HepG2 (cell line): ENCODE results near the gene HOXA1. TPM values are rescaled to one million over a fixed set of nuclear protein-coding genes. Genes with fewer than 3 reads are reported as not detected.

Source experiments
- ASH2L ChIP-seq: fragments of 300-600, 200-600 bp; sonication (generic); IDR thresholded peaks from 2 replicates; pipeline ENCODE4 v1.7.0; 2017; ENCODE audit warnings: low read depth, mild to moderate bottlenecking, moderate library complexity, mixed read lengths, low read length; ENCODE audit not compliant: insufficient read length
- ATF1 ChIP-seq: IDR thresholded peaks from 2 replicates; pipeline ENCODE4 v1.6.1; 2016; ENCODE audit warnings: mild to moderate bottlenecking, control low read depth
- ATF7-NPFF ChIP-seq: sonication (generic); formaldehyde crosslinking; IDR thresholded peaks from 2 replicates; pipeline ENCODE4 v1.8.1; 2023; ENCODE audit warnings: mild to moderate bottlenecking, low read depth, missing genetic modification reagents, moderate library complexity
- CCDC6 ChIP-seq: sonication (generic); formaldehyde crosslinking; IDR thresholded peaks from 2 replicates; pipeline ENCODE4 v1.8.1; 2022; ENCODE audit warnings: mild to moderate bottlenecking, missing genetic modification reagents, moderate library complexity
- HDAC1 ChIP-seq: sonication (generic); formaldehyde crosslinking; IDR thresholded peaks from 2 replicates; pipeline ENCODE4 v1.5.1; 2020; ENCODE audit warnings: mild to moderate bottlenecking, missing genetic modification reagents
- JARID2 ChIP-seq: sonication (generic); formaldehyde crosslinking; IDR thresholded peaks from 2 replicates; pipeline ENCODE4 v1.8.1; 2023; ENCODE audit warnings: missing genetic modification reagents, inconsistent platforms; ENCODE audit not compliant: insufficient replicate concordance
- KLF6 ChIP-seq: IDR thresholded peaks from 2 replicates; pipeline ENCODE4 v1.8.0; 2016; ENCODE audit warnings: missing biosample characterization, missing genetic modification reagents
- PLRG1 ChIP-seq: fragments of 450-650 bp; conservative IDR thresholded peaks from 2 replicates; pipeline ENCODE4 v1.6.1; 2016
- RBAK ChIP-seq: sonication (generic); formaldehyde crosslinking; IDR thresholded peaks from 2 replicates; pipeline ENCODE4 v1.5.1; 2020; ENCODE audit warnings: mild to moderate bottlenecking, missing genetic modification reagents
- SKI ChIP-seq: fragments of 450-650 bp; IDR thresholded peaks from one replicate; pipeline ENCODE4 v1.6.1; 2018; ENCODE audit warnings: mild to moderate bottlenecking; ENCODE audit not compliant: partially characterized antibody
- ZKSCAN8 ChIP-seq: IDR thresholded peaks from 2 replicates; pipeline ENCODE4 v1.6.1; 2016; ENCODE audit warnings: borderline replicate concordance, missing genetic modification reagents, missing compliant biosample characterization
- ZNF234 ChIP-seq: sonication (generic); formaldehyde crosslinking; conservative IDR thresholded peaks from 2 replicates; pipeline ENCODE4 v1.5.1; 2020; ENCODE audit warnings: mild to moderate bottlenecking, missing genetic modification reagents
- ZNF720 ChIP-seq: sonication (generic); formaldehyde crosslinking; IDR thresholded peaks from 2 replicates; pipeline ENCODE4 v1.4.0; 2020; ENCODE audit warnings: missing genetic modification reagents
- ZNF891 ChIP-seq: sonication (generic); formaldehyde crosslinking; IDR thresholded peaks from 2 replicates; pipeline ENCODE4 v1.5.0; 2020; ENCODE audit warnings: mild to moderate bottlenecking, missing genetic modification reagents
- polyA plus RNA-seq, 8 experiments: library from polyadenylated mRNA; depleted of rRNA in 3 of 8; stranded (reverse) in 7 of 8; unstranded in 1 of 8; fragments of >200 nt; fragmentation: Illumina TruSeq in 4 of 8; extraction: Trizol in 4 of 8; gene quantifications; 2 replicates each; pipeline versions ENCODE4 v1.2.1 to v1.2.3, GENCODE V29; 2011 to 2016; ENCODE audit warnings: low read depth in 4 of 8, missing spikeins in 1 of 8, mixed read lengths in 1 of 8; ENCODE audit not compliant: insufficient read depth in 1 of 8
- total RNA-seq, 5 experiments: library from RNA; depleted of rRNA; stranded (reverse); fragments of >200 nt; fragmentation: Illumina TruSeq; extraction: Trizol; gene quantifications; 2 replicates each; pipeline ENCODE4 v1.2.3, GENCODE V29; 2016; ENCODE audit warnings: low read depth in 1 of 5
- TF ChIP-seq, protein P1 (sequence below): sonication (generic); formaldehyde crosslinking; IDR thresholded peaks from 2 replicates; pipeline ENCODE4 v1.4.0; 2020; ENCODE audit warnings: missing genetic modification reagents, borderline replicate concordance
- TF ChIP-seq, protein P2 (sequence below): sonication (generic); formaldehyde crosslinking; IDR thresholded peaks from 2 replicates; pipeline ENCODE4 v1.5.1; 2020; ENCODE audit warnings: missing genetic modification reagents, mild to moderate bottlenecking, borderline replicate concordance
- TF ChIP-seq, protein P3 (sequence below): sonication (generic); formaldehyde crosslinking; IDR thresholded peaks from 2 replicates; pipeline ENCODE4 v1.5.0; 2020; ENCODE audit warnings: missing genetic modification reagents
- TF ChIP-seq, protein P4 (sequence below): sonication (generic); formaldehyde crosslinking; IDR thresholded peaks from 2 replicates; pipeline ENCODE4 v1.4.0; 2020; ENCODE audit warnings: mild to moderate bottlenecking, low read depth, missing genetic modification reagents
- TF ChIP-seq, protein P5 (sequence below): sonication (generic); formaldehyde crosslinking; IDR thresholded peaks from 2 replicates; pipeline ENCODE4 v1.4.0; 2020; ENCODE audit warnings: missing genetic modification reagents, borderline replicate concordance
- TF ChIP-seq, protein P6 (sequence below): sonication (generic); formaldehyde crosslinking; IDR thresholded peaks from 2 replicates; pipeline ENCODE4 v1.8.1; 2023; ENCODE audit warnings: missing genetic modification reagents, mild to moderate bottlenecking, borderline replicate concordance

HOXA1 gene
- total and polyA plus RNA-seq, 2 of the 13 experiments (the other 11 are each of a cell fraction or from before 2014, with no cell fraction given) = 0.18 to 0.20 TPM

DNA sequence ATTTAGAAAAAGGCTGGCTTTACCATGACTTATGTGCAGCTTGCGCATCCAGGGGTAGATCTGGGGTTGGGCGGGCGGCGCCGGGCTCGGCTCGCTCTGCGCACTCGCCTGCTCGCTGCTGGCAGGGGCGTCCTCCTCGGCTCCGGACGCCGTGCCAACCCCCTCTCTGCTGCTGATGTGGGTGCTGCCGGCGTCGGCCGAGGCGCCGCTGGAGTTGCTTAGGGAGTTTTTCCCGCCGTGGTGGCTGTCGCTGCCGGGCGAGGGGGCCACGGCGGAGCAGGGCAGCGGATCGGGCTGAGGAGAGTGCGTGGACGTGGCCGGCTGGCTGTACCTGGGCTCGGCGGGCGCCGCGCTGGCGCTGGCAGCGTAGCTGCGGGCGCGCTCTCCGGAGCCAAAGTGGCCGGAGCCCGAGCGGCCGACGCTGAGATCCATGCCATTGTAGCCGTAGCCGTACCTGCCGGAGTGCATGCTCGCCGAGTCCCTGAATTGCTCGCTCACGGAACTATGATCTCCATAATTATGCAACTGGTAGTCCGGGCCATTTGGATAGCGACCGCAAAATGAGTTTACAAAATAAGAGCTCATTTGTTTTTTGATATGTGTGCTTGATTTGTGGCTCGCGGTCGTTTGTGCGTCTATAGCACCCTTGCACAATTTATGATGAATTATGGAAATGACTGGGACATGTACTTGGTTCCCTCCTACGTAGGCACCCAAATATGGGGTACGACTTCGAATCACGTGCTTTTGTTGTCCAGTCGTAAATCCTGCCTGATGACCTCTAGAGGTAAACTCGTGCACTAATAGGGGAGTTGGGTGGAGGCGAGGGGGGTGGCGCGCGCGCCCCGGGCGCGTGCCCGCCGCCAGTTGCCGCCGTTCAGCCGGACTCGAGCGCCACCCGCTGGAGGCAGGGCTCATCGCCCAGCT, 47.5 kb upstream of the HOXA1 start, which contains the start of gene HOXA5 (continued):
- TF ChIP-seq, protein P1, sequence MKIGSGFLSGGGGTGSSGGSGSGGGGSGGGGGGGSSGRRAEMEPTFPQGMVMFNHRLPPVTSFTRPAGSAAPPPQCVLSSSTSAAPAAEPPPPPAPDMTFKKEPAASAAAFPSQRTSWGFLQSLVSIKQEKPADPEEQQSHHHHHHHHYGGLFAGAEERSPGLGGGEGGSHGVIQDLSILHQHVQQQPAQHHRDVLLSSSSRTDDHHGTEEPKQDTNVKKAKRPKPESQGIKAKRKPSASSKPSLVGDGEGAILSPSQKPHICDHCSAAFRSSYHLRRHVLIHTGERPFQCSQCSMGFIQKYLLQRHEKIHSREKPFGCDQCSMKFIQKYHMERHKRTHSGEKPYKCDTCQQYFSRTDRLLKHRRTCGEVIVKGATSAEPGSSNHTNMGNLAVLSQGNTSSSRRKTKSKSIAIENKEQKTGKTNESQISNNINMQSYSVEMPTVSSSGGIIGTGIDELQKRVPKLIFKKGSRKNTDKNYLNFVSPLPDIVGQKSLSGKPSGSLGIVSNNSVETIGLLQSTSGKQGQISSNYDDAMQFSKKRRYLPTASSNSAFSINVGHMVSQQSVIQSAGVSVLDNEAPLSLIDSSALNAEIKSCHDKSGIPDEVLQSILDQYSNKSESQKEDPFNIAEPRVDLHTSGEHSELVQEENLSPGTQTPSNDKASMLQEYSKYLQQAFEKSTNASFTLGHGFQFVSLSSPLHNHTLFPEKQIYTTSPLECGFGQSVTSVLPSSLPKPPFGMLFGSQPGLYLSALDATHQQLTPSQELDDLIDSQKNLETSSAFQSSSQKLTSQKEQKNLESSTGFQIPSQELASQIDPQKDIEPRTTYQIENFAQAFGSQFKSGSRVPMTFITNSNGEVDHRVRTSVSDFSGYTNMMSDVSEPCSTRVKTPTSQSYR = no peak
- TF ChIP-seq ZKSCAN8 (CRISPR knock-in tag) (no peak), ASH2L (peak; percentile 59), HDAC1 (peak; percentile 43; the same call in 1 of the 2 replicates), KLF6 (CRISPR knock-in tag) (no peak), ATF1 (CRISPR knock-in tag) (no peak), ZNF891 (no peak), PLRG1 (no peak), RBAK (CRISPR knock-in tag) (no peak), SKI (peak; percentile 14), ZNF234 (CRISPR knock-in tag) (no peak), ATF7-NPFF (CRISPR knock-in tag) (no peak), ZNF720 (no peak), CCDC6 (no peak), JARID2 (no peak)
- TF ChIP-seq, protein P2, sequence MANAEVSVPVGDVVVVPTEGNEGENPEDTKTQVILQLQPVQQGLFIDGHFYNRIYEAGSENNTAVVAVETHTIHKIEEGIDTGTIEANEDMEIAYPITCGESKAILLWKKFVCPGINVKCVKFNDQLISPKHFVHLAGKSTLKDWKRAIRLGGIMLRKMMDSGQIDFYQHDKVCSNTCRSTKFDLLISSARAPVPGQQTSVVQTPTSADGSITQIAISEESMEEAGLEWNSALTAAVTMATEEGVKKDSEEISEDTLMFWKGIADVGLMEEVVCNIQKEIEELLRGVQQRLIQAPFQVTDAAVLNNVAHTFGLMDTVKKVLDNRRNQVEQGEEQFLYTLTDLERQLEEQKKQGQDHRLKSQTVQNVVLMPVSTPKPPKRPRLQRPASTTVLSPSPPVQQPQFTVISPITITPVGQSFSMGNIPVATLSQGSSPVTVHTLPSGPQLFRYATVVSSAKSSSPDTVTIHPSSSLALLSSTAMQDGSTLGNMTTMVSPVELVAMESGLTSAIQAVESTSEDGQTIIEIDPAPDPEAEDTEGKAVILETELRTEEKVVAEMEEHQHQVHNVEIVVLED = no peak
- TF ChIP-seq, protein P3, sequence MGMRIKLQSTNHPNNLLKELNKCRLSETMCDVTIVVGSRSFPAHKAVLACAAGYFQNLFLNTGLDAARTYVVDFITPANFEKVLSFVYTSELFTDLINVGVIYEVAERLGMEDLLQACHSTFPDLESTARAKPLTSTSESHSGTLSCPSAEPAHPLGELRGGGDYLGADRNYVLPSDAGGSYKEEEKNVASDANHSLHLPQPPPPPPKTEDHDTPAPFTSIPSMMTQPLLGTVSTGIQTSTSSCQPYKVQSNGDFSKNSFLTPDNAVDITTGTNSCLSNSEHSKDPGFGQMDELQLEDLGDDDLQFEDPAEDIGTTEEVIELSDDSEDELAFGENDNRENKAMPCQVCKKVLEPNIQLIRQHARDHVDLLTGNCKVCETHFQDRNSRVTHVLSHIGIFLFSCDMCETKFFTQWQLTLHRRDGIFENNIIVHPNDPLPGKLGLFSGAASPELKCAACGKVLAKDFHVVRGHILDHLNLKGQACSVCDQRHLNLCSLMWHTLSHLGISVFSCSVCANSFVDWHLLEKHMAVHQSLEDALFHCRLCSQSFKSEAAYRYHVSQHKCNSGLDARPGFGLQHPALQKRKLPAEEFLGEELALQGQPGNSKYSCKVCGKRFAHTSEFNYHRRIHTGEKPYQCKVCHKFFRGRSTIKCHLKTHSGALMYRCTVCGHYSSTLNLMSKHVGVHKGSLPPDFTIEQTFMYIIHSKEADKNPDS (CRISPR knock-in tag) = no peak
- TF ChIP-seq, protein P4, sequence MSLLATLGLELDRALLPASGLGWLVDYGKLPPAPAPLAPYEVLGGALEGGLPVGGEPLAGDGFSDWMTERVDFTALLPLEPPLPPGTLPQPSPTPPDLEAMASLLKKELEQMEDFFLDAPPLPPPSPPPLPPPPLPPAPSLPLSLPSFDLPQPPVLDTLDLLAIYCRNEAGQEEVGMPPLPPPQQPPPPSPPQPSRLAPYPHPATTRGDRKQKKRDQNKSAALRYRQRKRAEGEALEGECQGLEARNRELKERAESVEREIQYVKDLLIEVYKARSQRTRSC (CRISPR knock-in tag) = no peak
- TF ChIP-seq, protein P5, sequence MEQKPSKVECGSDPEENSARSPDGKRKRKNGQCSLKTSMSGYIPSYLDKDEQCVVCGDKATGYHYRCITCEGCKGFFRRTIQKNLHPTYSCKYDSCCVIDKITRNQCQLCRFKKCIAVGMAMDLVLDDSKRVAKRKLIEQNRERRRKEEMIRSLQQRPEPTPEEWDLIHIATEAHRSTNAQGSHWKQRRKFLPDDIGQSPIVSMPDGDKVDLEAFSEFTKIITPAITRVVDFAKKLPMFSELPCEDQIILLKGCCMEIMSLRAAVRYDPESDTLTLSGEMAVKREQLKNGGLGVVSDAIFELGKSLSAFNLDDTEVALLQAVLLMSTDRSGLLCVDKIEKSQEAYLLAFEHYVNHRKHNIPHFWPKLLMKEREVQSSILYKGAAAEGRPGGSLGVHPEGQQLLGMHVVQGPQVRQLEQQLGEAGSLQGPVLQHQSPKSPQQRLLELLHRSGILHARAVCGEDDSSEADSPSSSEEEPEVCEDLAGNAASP (CRISPR knock-in tag) = no peak
- TF ChIP-seq, protein P6, sequence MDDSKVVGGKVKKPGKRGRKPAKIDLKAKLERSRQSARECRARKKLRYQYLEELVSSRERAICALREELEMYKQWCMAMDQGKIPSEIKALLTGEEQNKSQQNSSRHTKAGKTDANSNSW (CRISPR knock-in tag) = no peak
